Neural cell (in vitro differentiated cells): ENCODE measurements around the gene RGS5.

Experiments used
- CTCF ChIP-seq: fragments of 450-650 bp; IDR thresholded peaks from 2 replicates; pipeline ENCODE4 v1.5.1; 2014; ENCODE audit warnings: antibody characterized with exemption, mild to moderate bottlenecking, moderate library complexity; ENCODE audit not compliant: poor library complexity, severe bottlenecking
- EP300 ChIP-seq: fragments of 450-650 bp; conservative IDR thresholded peaks from 2 replicates; pipeline ENCODE4 v1.6.1; 2014; ENCODE audit warnings: antibody characterized with exemption, mild to moderate bottlenecking, moderate library complexity; ENCODE audit not compliant: poor library complexity, severe bottlenecking
- MXI1 ChIP-seq: fragments of 450-650 bp; conservative IDR thresholded peaks from 2 replicates; pipeline ENCODE4 v1.6.1; 2014; ENCODE audit warnings: antibody characterized with exemption, mild to moderate bottlenecking; ENCODE audit not compliant: poor library complexity, severe bottlenecking
- POLR2AphosphoS5 ChIP-seq: IDR thresholded peaks from 2 replicates; pipeline ENCODE4 v1.6.1; 2012
- REST ChIP-seq: IDR thresholded peaks from 2 replicates; pipeline ENCODE4 v1.6.1; 2012; ENCODE audit warnings: borderline replicate concordance

- TF ChIP-seq CTCF: no peak
- TF ChIP-seq EP300: no peak
- TF ChIP-seq REST: no peak
- TF ChIP-seq MXI1: no peak
- no peak for TF ChIP-seq POLR2AphosphoS5
Observed at GRCh38 chr1:163213626-163214025, 10.9 kb upstream of the RGS5 start.
